NCI-H2171 treated with DMSO at 0.1 percent for 48 hours (cell line): Measurements from ENCODE around the gene MILR1.
"Not testable (repeated sequence)": the region's sequence is repeated elsewhere in the genome, so short reads cannot be mapped to it uniquely, and the experiment has no call there.

Source experiments
- DNase-seq: peaks from one replicate; lab custom pipeline; 2025; lab: John Stamatoyannopoulos, UW

Gene MILR1

GRCh38 chr17:64471440-64471839, 22.5 kb downstream of the MILR1 start:
- no peak for DNase-seq

GRCh38 chr17:64472564-64472963, 23.6 kb downstream of the MILR1 start:
- no peak for DNase-seq

GRCh38 chr17:64477849-64478248, 28.9 kb downstream of the MILR1 start:
- no peak for DNase-seq

GRCh38 chr17:64480951-64481350, 32.0 kb downstream of the MILR1 start:
- no peak for DNase-seq

GRCh38 chr17:64484380-64484779, 35.5 kb downstream of the MILR1 start:
- DNase-seq: no peak

GRCh38 chr17:64488301-64488700, 39.4 kb downstream of the MILR1 start:
- no peak for DNase-seq

GRCh38 chr17:64491034-64491860, 42.3 kb downstream of the MILR1 start:
- no peak for DNase-seq

GRCh38 chr17:64491994-64492393, 43.1 kb downstream of the MILR1 start:
- no peak for DNase-seq

GRCh38 chr17:64492481-64493109, 43.7 kb downstream of the MILR1 start:
- DNase-seq: no peak

GRCh38 chr17:64494121-64494520, 45.2 kb downstream of the MILR1 start:
- DNase-seq: no peak

GRCh38 chr17:64495300-64495699, 46.4 kb downstream of the MILR1 start:
- not testable (repeated sequence) for DNase-seq

GRCh38 chr17:64496348-64496785, 47.5 kb downstream of the MILR1 start:
- peak; percentile 31 for DNase-seq

- peak; percentile 94 for DNase-seq
Measured at GRCh38 chr17:64496786-64497564, 48.1 kb downstream of the MILR1 start, which contains the start of gene POLG2. POLG2 (minus strand) TSS chr17:64497054; CDS start chr17:64496968, 86 bp downstream.

- DNase-seq: peak; percentile 69
Measured at GRCh38 chr17:64497565-64498035, 48.7 kb downstream of the MILR1 start.

GRCh38 chr17:64498308-64499203, 49.6 kb downstream of the MILR1 start:
- DNase-seq: peak; percentile 27

GRCh38 chr17:64499805-64500486, 51.0 kb downstream of the MILR1 start:
- DNase-seq: no peak

GRCh38 chr17:64500487-64500859, 51.6 kb downstream of the MILR1 start:
- no peak for DNase-seq

GRCh38 chr17:64500862-64501765, 52.2 kb downstream of the MILR1 start:
- no peak for DNase-seq

- DNase-seq: no peak
Measured at GRCh38 chr17:64502021-64502420, 53.1 kb downstream of the MILR1 start.

- no peak for DNase-seq
Measured at GRCh38 chr17:64502809-64503208, 53.9 kb downstream of the MILR1 start.
